ENCODE results near the gene IPMK.
"Not testable (repeated sequence)": the region's sequence is repeated elsewhere in the genome, so short reads cannot be mapped to it uniquely, and the experiment has no call there.

IPMK gene

DNA sequence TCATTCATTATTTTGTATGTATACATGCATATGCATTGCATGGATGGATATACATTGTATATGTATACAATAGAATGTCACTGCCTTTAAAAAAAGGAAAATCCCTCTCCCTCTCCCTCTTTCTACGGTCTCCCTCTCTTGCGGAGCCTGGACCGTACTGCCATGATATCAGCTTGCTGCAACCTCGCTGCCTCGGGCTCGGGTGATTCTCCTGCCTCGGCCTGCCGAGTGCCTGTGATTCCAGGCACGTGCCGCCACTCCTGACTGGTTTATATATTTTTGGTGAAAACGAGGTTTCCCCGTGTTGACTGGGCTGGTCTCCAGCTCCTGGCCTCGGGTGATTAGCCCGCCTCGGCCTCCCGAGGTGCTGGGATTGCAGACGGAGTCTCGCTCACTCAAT lies 24.4 kb downstream of the IPMK start:
- Histone ChIP-seq H3K4me1 (ENCODE audit: control insufficient read depth, insufficient read depth, low read length) (peaks cover 6% of the 10 kb centered on the region), H3K36me3 (ENCODE audit: control insufficient read depth, insufficient read depth, low read length) (no peaks in the 10 kb centered on the region), H3K4me3 (ENCODE audit: low read length) (no peak overlapping the region), H3K9ac (ENCODE audit: low read length) (no peak overlapping the region), H3K9me3 (ENCODE audit: control insufficient read depth, low read length) (no peaks in the 10 kb centered on the region), H3K27me3 (ENCODE audit: control insufficient read depth, insufficient read depth, low read length) (no peaks in the 10 kb centered on the region)

DNA sequence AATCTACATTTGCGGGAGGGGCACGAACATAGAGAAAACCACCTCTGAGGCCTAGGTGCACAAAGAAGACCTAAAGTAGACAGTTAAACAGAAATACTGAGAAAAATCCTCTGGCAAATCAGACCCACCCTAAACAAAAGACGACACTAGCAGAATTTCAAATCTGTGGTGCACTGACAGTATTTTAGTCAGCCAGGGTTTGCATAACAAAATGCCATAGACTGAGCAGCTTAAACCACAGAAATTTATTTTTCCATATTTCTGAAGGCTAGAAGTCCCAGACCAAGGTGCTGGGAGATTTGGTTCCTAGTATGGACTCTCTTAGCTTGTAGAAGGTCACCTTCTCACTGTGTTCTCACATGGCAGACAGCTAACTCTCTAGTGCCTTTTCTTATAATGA lies 26.3 kb downstream of the IPMK start:
- Histone ChIP-seq H3K4me3 (ENCODE audit: low read length) (no peak overlapping the region), H3K9me3 (ENCODE audit: control insufficient read depth, low read length) (no peaks in the 10 kb centered on the region), H3K4me1 (ENCODE audit: control insufficient read depth, insufficient read depth, low read length) (peaks cover 6% of the 10 kb centered on the region), H3K9ac (ENCODE audit: low read length) (no peak overlapping the region), H3K36me3 (ENCODE audit: control insufficient read depth, insufficient read depth, low read length) (no peaks in the 10 kb centered on the region), H3K27me3 (ENCODE audit: control insufficient read depth, insufficient read depth, low read length) (no peaks in the 10 kb centered on the region)

DNA sequence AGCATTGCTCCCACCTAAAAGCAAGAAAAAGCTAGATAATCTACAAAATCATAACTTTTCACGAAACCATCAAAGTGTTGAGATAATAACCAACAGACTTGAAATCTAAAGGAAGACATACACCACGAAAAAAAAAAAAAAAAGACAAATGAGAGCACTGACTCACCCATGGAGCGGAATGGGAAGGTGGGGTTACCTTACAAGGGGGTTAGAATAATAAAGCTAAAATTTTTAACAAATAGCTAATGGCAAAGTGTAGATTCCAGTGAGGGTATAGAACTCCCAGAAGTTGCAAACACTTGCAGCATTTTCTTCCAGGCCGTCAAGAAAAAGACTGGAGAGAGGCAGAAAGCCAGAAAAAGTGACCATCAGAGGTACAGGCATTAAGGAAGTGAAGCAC lies 27.2 kb downstream of the IPMK start:
- Histone ChIP-seq H3K9ac (ENCODE audit: low read length) (no peak overlapping the region), H3K4me3 (ENCODE audit: low read length) (no peak overlapping the region), H3K36me3 (ENCODE audit: control insufficient read depth, insufficient read depth, low read length) (no peaks in the 10 kb centered on the region), H3K9me3 (ENCODE audit: control insufficient read depth, low read length) (no peaks in the 10 kb centered on the region), H3K27me3 (ENCODE audit: control insufficient read depth, insufficient read depth, low read length) (no peaks in the 10 kb centered on the region), H3K4me1 (ENCODE audit: control insufficient read depth, insufficient read depth, low read length) (peaks cover 6% of the 10 kb centered on the region)

DNA sequence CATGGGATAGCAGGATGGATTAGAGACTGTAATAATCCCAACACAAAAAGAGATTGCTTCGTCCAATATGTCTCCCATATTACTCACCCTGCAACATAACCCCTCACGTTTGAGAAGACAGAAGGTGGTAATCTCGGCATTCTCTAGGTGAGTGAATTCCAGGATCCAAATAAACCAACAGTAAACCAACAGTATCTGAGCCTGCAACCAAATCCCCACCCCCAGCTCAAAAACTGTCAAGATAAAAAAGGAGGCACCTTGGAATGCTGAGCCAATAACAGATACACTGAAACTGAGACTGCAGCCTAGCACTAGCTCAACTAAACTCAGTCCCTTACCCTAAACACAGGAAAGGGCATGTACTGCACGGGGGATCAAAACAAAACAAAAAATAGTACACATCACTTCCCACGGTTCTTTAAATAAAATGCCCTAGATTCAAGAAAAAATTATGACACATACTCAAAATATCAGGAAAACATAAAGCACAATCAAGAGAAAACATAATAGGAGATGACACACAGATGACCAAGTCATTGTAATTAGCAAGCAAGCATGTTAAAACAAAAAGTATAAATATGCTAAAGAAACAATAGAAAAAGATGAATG lies 28.0 kb downstream of the IPMK start:
- Histone ChIP-seq H3K4me3 (ENCODE audit: low read length) (no peak overlapping the region), H3K36me3 (ENCODE audit: control insufficient read depth, insufficient read depth, low read length) (no peaks in the 10 kb centered on the region), H3K27me3 (ENCODE audit: control insufficient read depth, insufficient read depth, low read length) (no peaks in the 10 kb centered on the region), H3K9ac (ENCODE audit: low read length) (no peak overlapping the region), H3K4me1 (ENCODE audit: control insufficient read depth, insufficient read depth, low read length) (peaks cover 6% of the 10 kb centered on the region), H3K9me3 (ENCODE audit: control insufficient read depth, low read length) (no peaks in the 10 kb centered on the region)

DNA sequence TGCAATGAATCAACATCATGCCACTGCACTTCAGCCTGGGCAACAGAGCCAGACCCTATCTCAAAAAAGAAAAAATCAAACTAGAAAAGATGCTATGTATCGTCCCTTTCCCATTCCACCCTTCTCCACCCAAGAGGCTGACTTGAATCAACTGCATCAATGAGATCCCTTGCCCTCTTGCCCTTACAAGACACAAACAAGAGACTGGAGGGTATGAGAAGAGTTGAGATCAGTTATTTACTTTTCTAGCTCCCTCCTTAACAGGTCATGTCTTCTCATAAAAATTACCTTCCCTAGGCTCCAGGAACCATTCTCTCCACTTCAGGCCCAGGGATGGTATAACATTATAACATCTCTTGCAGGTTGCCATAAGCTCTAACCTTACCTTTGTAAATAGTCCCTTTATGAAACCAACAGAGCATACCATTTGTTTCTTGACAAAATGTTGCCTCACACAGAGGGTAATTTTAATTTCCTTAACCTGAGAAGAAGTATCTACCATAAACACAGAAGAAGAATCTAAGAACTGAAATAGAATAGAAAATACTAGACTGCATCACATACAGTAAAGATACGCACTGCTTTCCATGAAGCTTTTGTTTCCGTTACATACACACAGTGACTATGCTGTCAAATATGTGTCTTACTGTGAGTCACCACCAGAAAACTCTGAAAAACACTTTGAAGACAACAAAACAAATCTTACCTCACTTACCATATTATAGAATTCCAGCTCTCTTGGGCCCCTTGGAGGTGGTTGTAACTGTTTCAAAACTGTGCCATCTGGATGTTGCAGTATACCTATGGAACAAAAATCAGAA lies 30.5 kb downstream of the IPMK start:
- Histone ChIP-seq H3K4me1 (ENCODE audit: control insufficient read depth, insufficient read depth, low read length) (peaks cover 6% of the 10 kb centered on the region), H3K36me3 (ENCODE audit: control insufficient read depth, insufficient read depth, low read length) (no peaks in the 10 kb centered on the region), H3K27me3 (ENCODE audit: control insufficient read depth, insufficient read depth, low read length) (no peaks in the 10 kb centered on the region), H3K4me3 (ENCODE audit: low read length) (no peak overlapping the region), H3K9me3 (ENCODE audit: control insufficient read depth, low read length) (no peaks in the 10 kb centered on the region), H3K9ac (ENCODE audit: low read length) (no peak overlapping the region)

DNA sequence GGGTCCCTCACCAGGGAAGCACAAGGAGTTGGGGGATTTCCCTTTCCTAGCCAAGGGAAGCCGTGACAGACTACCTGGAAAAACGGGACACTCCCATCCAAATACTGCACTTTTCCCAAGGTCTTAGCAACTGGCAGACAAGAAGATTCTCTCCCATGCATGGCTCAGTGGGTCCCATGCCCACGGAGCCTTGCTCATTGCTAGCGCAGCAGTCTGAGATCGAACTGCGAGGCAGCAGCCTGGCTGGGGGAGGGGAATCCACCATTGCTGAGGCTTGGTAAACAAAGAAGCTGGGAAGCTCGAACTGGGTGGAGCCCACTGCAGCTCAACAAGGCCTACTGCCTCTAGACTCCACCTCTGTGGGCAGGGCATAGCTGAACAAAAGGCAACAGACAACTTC lies 37.8 kb downstream of the IPMK start:
- H3K36me3 ChIP-seq (ENCODE audit: control insufficient read depth, insufficient read depth, low read length); H3K9me3 ChIP-seq (ENCODE audit: control insufficient read depth, low read length); H3K4me1 ChIP-seq (ENCODE audit: control insufficient read depth, insufficient read depth, low read length); H3K4me3 ChIP-seq (ENCODE audit: low read length); H3K27me3 ChIP-seq (ENCODE audit: control insufficient read depth, insufficient read depth, low read length); H3K9ac ChIP-seq (ENCODE audit: low read length): not testable (repeated sequence)

DNA sequence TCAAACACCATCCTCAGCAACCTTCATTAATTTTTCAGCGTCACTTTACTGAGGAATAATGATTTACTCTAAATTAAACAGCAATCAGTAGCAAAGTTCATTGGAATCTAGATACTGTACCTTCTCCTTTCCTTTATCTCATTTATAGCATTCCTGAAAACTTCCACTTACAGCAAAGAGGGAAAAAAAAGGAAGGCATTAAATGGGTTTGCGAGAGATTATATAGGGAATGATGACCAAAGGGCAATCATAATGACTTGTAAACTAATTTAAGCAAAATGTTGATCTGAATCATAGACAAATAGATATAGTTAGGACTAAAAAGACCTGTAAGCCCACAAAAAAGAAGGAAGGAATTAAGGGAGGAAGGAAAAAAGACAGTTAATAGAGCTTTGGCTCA lies 42.0 kb downstream of the IPMK start:
- Histone ChIP-seq H3K4me3 (ENCODE audit: low read length) (no peak overlapping the region), H3K9ac (ENCODE audit: low read length) (no peak overlapping the region), H3K36me3 (ENCODE audit: control insufficient read depth, insufficient read depth, low read length) (no peaks in the 10 kb centered on the region), H3K9me3 (ENCODE audit: control insufficient read depth, low read length) (no peaks in the 10 kb centered on the region), H3K4me1 (ENCODE audit: control insufficient read depth, insufficient read depth, low read length) (peaks cover 10% of the 10 kb centered on the region), H3K27me3 (ENCODE audit: control insufficient read depth, insufficient read depth, low read length) (no peaks in the 10 kb centered on the region)

DNA sequence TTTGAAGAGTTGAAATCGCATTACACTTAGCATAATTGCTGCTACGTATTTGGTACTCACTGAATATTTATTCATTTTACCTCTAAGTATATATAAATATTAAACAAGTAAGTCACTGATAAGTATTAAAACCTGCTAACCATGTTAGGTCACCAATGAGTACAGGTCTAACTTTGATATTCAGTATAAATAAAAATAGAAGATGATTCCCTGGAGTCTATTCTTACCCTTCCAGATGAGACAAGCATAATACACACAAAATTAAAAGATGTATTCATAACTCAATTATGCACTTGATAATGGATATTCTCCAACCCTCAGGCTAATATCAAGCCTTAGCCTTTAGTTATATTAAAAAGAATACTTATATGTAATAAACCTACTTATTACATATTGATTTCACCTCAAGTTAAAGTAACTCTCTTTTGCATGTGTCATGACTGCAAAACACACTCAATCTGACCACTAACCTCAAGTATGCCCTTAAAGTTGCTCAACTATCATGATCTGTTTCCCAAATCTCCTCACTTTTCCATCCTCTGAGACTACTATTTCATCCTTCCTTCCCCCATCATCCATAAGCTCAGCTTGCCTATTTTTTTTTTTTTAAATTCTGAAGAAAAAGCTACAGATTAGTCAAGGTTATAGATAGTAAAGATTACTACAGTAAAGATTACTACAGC lies 46.8 kb downstream of the IPMK start:
- Histone ChIP-seq H3K4me1 (ENCODE audit: control insufficient read depth, insufficient read depth, low read length) (peaks cover 5% of the 10 kb centered on the region), H3K4me3 (ENCODE audit: low read length) (no peak overlapping the region), H3K36me3 (ENCODE audit: control insufficient read depth, insufficient read depth, low read length) (no peaks in the 10 kb centered on the region), H3K9ac (ENCODE audit: low read length) (no peak overlapping the region), H3K27me3 (ENCODE audit: control insufficient read depth, insufficient read depth, low read length) (no peaks in the 10 kb centered on the region), H3K9me3 (ENCODE audit: control insufficient read depth, low read length) (no peaks in the 10 kb centered on the region)

DNA sequence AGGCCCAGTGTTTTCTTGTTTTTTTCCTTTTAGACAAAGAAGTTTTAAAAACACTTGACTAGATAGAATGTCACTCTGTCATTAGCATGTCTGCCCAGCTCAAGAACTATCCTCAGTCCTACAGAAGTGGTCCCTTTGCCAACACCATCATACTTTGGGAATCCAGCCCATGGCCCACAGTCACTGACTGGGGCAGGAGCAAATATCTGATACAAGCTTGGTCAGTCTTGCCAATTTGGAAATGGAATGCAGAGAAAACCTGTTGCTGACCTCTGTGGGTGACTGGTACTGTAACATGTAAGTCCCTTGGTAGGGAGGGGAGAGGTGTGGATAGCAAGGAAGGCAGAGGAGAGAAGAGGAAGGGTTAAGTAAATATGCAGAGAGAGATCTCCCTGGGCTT lies 47.8 kb downstream of the IPMK start:
- Histone ChIP-seq H3K4me1 (ENCODE audit: control insufficient read depth, insufficient read depth, low read length) (no peaks in the 10 kb centered on the region), H3K36me3 (ENCODE audit: control insufficient read depth, insufficient read depth, low read length) (no peaks in the 10 kb centered on the region), H3K9me3 (ENCODE audit: control insufficient read depth, low read length) (no peaks in the 10 kb centered on the region), H3K9ac (ENCODE audit: low read length) (no peak overlapping the region), H3K4me3 (ENCODE audit: low read length) (no peak overlapping the region), H3K27me3 (ENCODE audit: control insufficient read depth, insufficient read depth, low read length) (no peaks in the 10 kb centered on the region)

DNA sequence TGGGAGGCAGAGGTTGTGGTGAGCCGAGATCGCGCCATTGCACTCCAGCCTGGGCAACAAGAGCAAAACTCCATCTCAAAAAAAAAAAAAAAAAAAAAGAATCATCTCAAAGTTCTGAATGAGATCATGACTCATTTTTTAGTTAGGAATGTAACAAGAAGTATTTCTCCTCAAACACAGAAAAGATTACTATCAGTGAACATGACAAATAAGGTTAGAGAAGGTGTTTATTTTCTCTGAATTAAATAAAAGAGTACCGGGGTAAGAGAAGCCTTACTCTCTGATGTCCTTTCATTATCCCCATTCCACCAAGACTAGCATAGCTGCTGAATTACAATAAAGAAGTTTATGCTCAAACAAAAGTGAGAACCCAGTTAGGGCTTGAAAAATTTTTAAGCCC lies 50.1 kb downstream of the IPMK start:
- Histone ChIP-seq H3K9me3 (ENCODE audit: control insufficient read depth, low read length) (no peaks in the 10 kb centered on the region), H3K9ac (ENCODE audit: low read length) (no peak overlapping the region), H3K4me1 (ENCODE audit: control insufficient read depth, insufficient read depth, low read length) (no peaks in the 10 kb centered on the region), H3K4me3 (ENCODE audit: low read length) (no peak overlapping the region), H3K36me3 (ENCODE audit: control insufficient read depth, insufficient read depth, low read length) (no peaks in the 10 kb centered on the region), H3K27me3 (ENCODE audit: control insufficient read depth, insufficient read depth, low read length) (no peaks in the 10 kb centered on the region)

DNA sequence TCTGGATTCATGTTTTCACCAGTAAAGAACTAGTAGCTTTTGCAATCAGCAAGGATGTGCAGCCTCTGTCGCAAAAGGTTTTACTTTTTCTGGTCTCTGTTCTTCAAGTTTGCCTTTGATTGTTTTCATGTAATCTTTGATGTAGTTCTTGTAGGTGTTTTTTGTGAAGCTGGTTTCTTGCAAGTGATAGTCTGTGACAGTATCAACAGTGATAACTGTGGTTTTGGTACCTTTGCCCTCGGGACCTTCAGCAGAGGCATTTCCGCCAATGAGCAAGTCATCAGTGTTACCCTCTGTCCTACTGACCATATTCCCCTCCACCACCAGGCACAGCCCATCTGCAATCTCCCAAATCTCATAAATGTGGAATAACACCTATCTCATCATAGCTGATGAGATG lies 55.1 kb downstream of the IPMK start:
- Histone ChIP-seq H3K27me3 (ENCODE audit: control insufficient read depth, insufficient read depth, low read length) (no peaks in the 10 kb centered on the region), H3K4me3 (ENCODE audit: low read length) (no peak overlapping the region), H3K4me1 (ENCODE audit: control insufficient read depth, insufficient read depth, low read length) (no peaks in the 10 kb centered on the region), H3K9me3 (ENCODE audit: control insufficient read depth, low read length) (no peaks in the 10 kb centered on the region), H3K9ac (ENCODE audit: low read length) (no peak overlapping the region), H3K36me3 (ENCODE audit: control insufficient read depth, insufficient read depth, low read length) (no peaks in the 10 kb centered on the region)

DNA sequence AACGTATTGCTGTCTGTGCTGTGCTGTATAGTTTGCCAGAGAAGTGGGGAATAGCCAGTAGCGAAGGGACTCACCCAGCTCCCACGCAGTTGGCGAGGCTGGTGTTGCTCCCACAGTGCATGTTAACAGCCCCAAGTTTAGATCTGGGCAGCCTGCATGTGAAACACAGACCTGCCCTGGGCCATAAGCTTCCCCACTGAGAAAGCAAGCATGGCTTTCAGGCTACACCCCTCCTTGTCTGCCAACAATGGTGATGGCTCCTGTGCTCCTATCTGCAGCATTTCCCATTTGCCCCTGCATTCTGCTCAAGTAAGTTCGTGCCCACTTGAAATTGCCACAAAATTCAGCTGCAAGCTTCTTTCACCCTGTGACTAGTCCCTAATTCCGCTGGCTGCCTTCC lies 57.5 kb downstream of the IPMK start:
- H3K9me3 ChIP-seq (ENCODE audit: control insufficient read depth, low read length) = no peaks in the 10 kb centered on the region
- no peak overlapping the region for H3K4me3 ChIP-seq (ENCODE audit: low read length)
- H3K9ac ChIP-seq (ENCODE audit: low read length) = no peak overlapping the region
- no peaks in the 10 kb centered on the region for H3K27me3 ChIP-seq (ENCODE audit: control insufficient read depth, insufficient read depth, low read length)
- H3K4me1 ChIP-seq (ENCODE audit: control insufficient read depth, insufficient read depth, low read length) = no peaks in the 10 kb centered on the region
- no peaks in the 10 kb centered on the region for H3K36me3 ChIP-seq (ENCODE audit: control insufficient read depth, insufficient read depth, low read length)
